H1 (cell line): ENCODE measurements around the gene KRTAP3-2. TPM values are rescaled to one million over a fixed set of nuclear protein-coding genes. Genes with fewer than 3 reads are reported as not detected.

Experiments
- EGR1 ChIP-seq: IDR thresholded peaks from 2 replicates; pipeline ENCODE4 v1.6.1; 2011; ENCODE audit warnings: low read depth, low read length, borderline replicate concordance
- NANOG ChIP-seq: IDR thresholded peaks from 2 replicates; pipeline ENCODE4 v1.6.1; 2011; ENCODE audit warnings: low read length, low read depth, mild to moderate bottlenecking, inconsistent platforms; ENCODE audit not compliant: insufficient read depth, poor library complexity, severe bottlenecking
- SP1 ChIP-seq: IDR thresholded peaks from 2 replicates; pipeline ENCODE4 v1.6.1; 2011; ENCODE audit warnings: low read depth, low read length
- SUZ12 ChIP-seq: fragments of 200-600 bp; sonication (generic); IDR thresholded peaks from 2 replicates; pipeline ENCODE4 v1.6.1; 2012; ENCODE audit warnings: mild to moderate bottlenecking, inconsistent platforms, low read length, moderate library complexity, mixed read lengths
- polyA plus RNA-seq, 7 experiments: library from polyadenylated mRNA; depleted of rRNA in 3 of 7; stranded (reverse) in 5 of 7; unstranded in 2 of 7; fragments of >200 nt in 5 of 7; fragments of 200-250 nt in 2 of 7; gene quantifications; 1 replicate in 5 of 7; 2 replicates in 1 of 7; 4 replicates in 1 of 7; pipeline versions ENCODE4 v1.2.1 to v1.2.3, GENCODE V29; 2011 to 2013; ENCODE audit warnings: missing spikeins in 2 of 7, mixed read lengths in 2 of 7
- total RNA-seq: library from RNA; stranded (reverse); fragmentation: NEBNext Ultra II Directional; extraction: Animal tissue kit (Norgen Biotek cat#: 25700); gene quantifications from 2 replicates; pipeline ENCODE4 v1.2.1, GENCODE V29; 2021

KRTAP3-2 gene
- total and polyA plus RNA-seq, 2 of the 8 experiments (the other 6 are each of a cell fraction or from before 2014, with no cell fraction given) = not detected

- TF ChIP-seq SUZ12 (no peak), NANOG (no peak), EGR1 (no peak), SP1 (no peak)
Measured at GRCh38 chr17:41003926-41004325, 4.2 kb upstream of the KRTAP3-2 start (continued).
